WTC11 (cell line): Measurements from ENCODE around the gene EDN3. TPM values are rescaled to one million over a fixed set of nuclear protein-coding genes. Genes with fewer than 3 reads are reported as not detected.

Source experiments
- ATAC-seq: fragments of 200-7000 bp; cut with Tn5 transposase; 2 replicates; pipeline ENCODE4 v1.10.0; 2021; ENCODE audit warnings: mild to moderate bottlenecking, moderate library complexity
- CTCF ChIA-PET: fragments of 300-600 bp; sonication (Branson Sonifier 250); formaldehyde crosslinking; loops from one replicate; lab custom pipeline; 2021; ENCODE audit warnings: antibody characterized with exemption; lab: Charles Lee
- POLR2A ChIA-PET: fragments of 350-600 bp; sonication (Branson Sonifier 250); formaldehyde crosslinking; loops from one replicate; lab custom pipeline; 2021; ENCODE audit warnings: antibody characterized with exemption; lab: Charles Lee
- DNase-seq: peaks from one replicate; pipeline ENCODE4 v3.0.0; 2021; ENCODE audit warnings: low spot score
- H3K27ac Mint-ChIP-seq: 2 replicates; pipeline ENCODE4 v1.8.0; 2021; ENCODE audit warnings: mixed read lengths
- H3K27me3 Mint-ChIP-seq: 2 replicates; pipeline ENCODE4 v1.8.0; 2021; ENCODE audit warnings: low read depth, mild to moderate bottlenecking, moderate library complexity, mixed read lengths
- H3K36me3 Mint-ChIP-seq: 2 replicates; pipeline ENCODE4 v1.8.0; 2021; ENCODE audit warnings: mixed read lengths
- H3K4me1 Mint-ChIP-seq: 2 replicates; pipeline ENCODE4 v1.8.0; 2022; ENCODE audit warnings: mixed read lengths
- H3K4me3 Mint-ChIP-seq: 2 replicates; pipeline ENCODE4 v1.8.0; 2021; ENCODE audit warnings: mild to moderate bottlenecking, moderate library complexity, mixed read lengths
- H3K9me3 Mint-ChIP-seq: 2 replicates; pipeline ENCODE4 v1.8.0; 2021; ENCODE audit warnings: mixed read lengths
- ATF3 ChIP-seq: sonication (generic); formaldehyde crosslinking; conservative IDR thresholded peaks from 2 replicates; pipeline ENCODE4 v1.8.1; 2022; ENCODE audit warnings: mild to moderate bottlenecking, missing genetic modification reagents
- CTCF ChIP-seq: fragments of 200-600 bp; IDR thresholded peaks from 2 replicates; pipeline ENCODE4 v1.8.0; 2022; ENCODE audit warnings: antibody characterized with exemption
- E2F1 ChIP-seq: sonication (generic); formaldehyde crosslinking; IDR thresholded peaks from 2 replicates; pipeline ENCODE4 v1.8.0; 2022; ENCODE audit warnings: mild to moderate bottlenecking, missing genetic modification reagents
- ERG ChIP-seq: fragments of 250-450 bp; sonication (Bioruptor Pico); IDR thresholded peaks from 2 replicates; pipeline ENCODE4 v1.8.0; 2021; ENCODE audit warnings: mild to moderate bottlenecking
- GABPB1 ChIP-seq: sonication (generic); formaldehyde crosslinking; IDR thresholded peaks from 2 replicates; pipeline ENCODE4 v1.8.1; 2023; ENCODE audit warnings: mild to moderate bottlenecking, missing genetic modification reagents
- GTF2I ChIP-seq: fragments of 250-450 bp; sonication (Bioruptor Pico); conservative IDR thresholded peaks from 2 replicates; pipeline ENCODE4 v1.4.0; 2021; ENCODE audit warnings: mild to moderate bottlenecking
- IRF1 ChIP-seq: sonication (generic); formaldehyde crosslinking; IDR thresholded peaks from 2 replicates; pipeline ENCODE4 v1.8.0; 2023; ENCODE audit warnings: missing genetic modification reagents
- JAZF1 ChIP-seq: fragments of 250-450 bp; sonication (Bioruptor Pico); IDR thresholded peaks from 2 replicates; pipeline ENCODE4 v1.9.0; 2021; ENCODE audit warnings: moderate library complexity, mild to moderate bottlenecking, inconsistent platforms
- MYBL2 ChIP-seq: sonication (generic); formaldehyde crosslinking; IDR thresholded peaks from 2 replicates; pipeline ENCODE4 v1.8.1; 2023; ENCODE audit warnings: mild to moderate bottlenecking, moderate library complexity, missing genetic modification reagents
- NR3C1 ChIP-seq: sonication (generic); formaldehyde crosslinking; conservative IDR thresholded peaks from 2 replicates; pipeline ENCODE4 v1.8.1; 2023; ENCODE audit warnings: low read depth, mild to moderate bottlenecking, missing genetic modification reagents
- OVOL2 ChIP-seq: fragments of 250-450 bp; sonication (Bioruptor Pico); IDR thresholded peaks from 2 replicates; pipeline ENCODE4 v1.9.0; 2021; ENCODE audit warnings: mild to moderate bottlenecking, borderline replicate concordance
- RORB ChIP-seq: fragments of 250-450 bp; sonication (Bioruptor Pico); IDR thresholded peaks from 2 replicates; pipeline ENCODE4 v1.9.0; 2021; ENCODE audit warnings: mild to moderate bottlenecking
- USF1 ChIP-seq: sonication (generic); formaldehyde crosslinking; IDR thresholded peaks from 2 replicates; pipeline ENCODE4 v1.8.0; 2022; ENCODE audit warnings: mild to moderate bottlenecking, missing genetic modification reagents
- ZBTB21 ChIP-seq: sonication (generic); formaldehyde crosslinking; IDR thresholded peaks from 2 replicates; pipeline ENCODE4 v1.8.1; 2023; ENCODE audit warnings: mild to moderate bottlenecking, missing genetic modification reagents, borderline replicate concordance
- ZNF138 ChIP-seq: sonication (generic); formaldehyde crosslinking; conservative IDR thresholded peaks from 2 replicates; pipeline ENCODE4 v1.8.1; 2022; ENCODE audit warnings: mild to moderate bottlenecking, moderate library complexity, missing genetic modification reagents
- ZNF232 ChIP-seq: sonication (generic); formaldehyde crosslinking; IDR thresholded peaks from 2 replicates; pipeline ENCODE4 v1.8.0; 2022; ENCODE audit warnings: mild to moderate bottlenecking, missing genetic modification reagents
- ZNF317 ChIP-seq: sonication (generic); formaldehyde crosslinking; IDR thresholded peaks from 2 replicates; pipeline ENCODE4 v1.8.1; 2023; ENCODE audit warnings: low read depth, mild to moderate bottlenecking, moderate library complexity, missing genetic modification reagents, borderline replicate concordance
- ZNF425 ChIP-seq: fragments of 250-450 bp; sonication (Bioruptor Pico); conservative IDR thresholded peaks from 2 replicates; pipeline ENCODE4 v1.9.0; 2021; ENCODE audit warnings: mild to moderate bottlenecking
- ZNF671 ChIP-seq: fragments of 250-450 bp; sonication (Bioruptor Pico); IDR thresholded peaks from 2 replicates; pipeline ENCODE4 v1.8.0; 2021; ENCODE audit warnings: mild to moderate bottlenecking
- ZSCAN18 ChIP-seq: fragments of 250-450 bp; sonication (Bioruptor Pico); IDR thresholded peaks from 2 replicates; pipeline ENCODE4 v2.1.2; 2022; ENCODE audit warnings: mild to moderate bottlenecking, moderate library complexity
- total RNA-seq: library from RNA; stranded (reverse); gene quantifications from 3 replicates; pipeline ENCODE4 v1.2.3, GENCODE V29; 2021

EDN3 gene
- total RNA-seq, 1 experiment from 2014 or later = 0.13 TPM

GRCh38 chr20:59333951-59334350, 33.5 kb downstream of the EDN3 start (continued):
- no peak for TF ChIP-seq OVOL2
- no peak for TF ChIP-seq ZNF317 (CRISPR knock-in tag)

GRCh38 chr20:59334651-59335300, 34.4 kb downstream of the EDN3 start:
- TF ChIP-seq ZBTB21 (CRISPR knock-in tag) (no peak), IRF1 (CRISPR knock-in tag) (no peak), ZNF671 (CRISPR knock-in tag) (no peak), GTF2I (CRISPR knock-in tag) (no peak), MYBL2 (no peak)
- TF ChIP-seq, all 79 proteins: peak for 0
- ChIA-PET POLR2A (no interaction called here), CTCF (interaction anchor here (0.6 to 2.4 kb wide), 2 partner anchors 19 to 69 kb away, joined by 3 to 6 read pairs; no protein-coding TSS in a partner anchor)
- no peak overlapping the region for H3K27ac Mint-ChIP-seq
- H3K4me1 Mint-ChIP-seq = no peaks in the 10 kb centered on the region
- no peaks in the 10 kb centered on the region for H3K9me3 Mint-ChIP-seq
- DNase-seq = no peak
- no peak overlapping the region for H3K4me3 Mint-ChIP-seq
- ATAC-seq = no peak
- no peaks in the 10 kb centered on the region for H3K36me3 Mint-ChIP-seq
- peaks cover 2% of the 10 kb centered on the region; the same call in 1 of the 2 replicates for H3K27me3 Mint-ChIP-seq

- no peaks in the 10 kb centered on the region; the same call in 1 of the 2 replicates for H3K27me3 Mint-ChIP-seq
- ATAC-seq = no peak
- no peaks in the 10 kb centered on the region for H3K4me1 Mint-ChIP-seq
- H3K9me3 Mint-ChIP-seq = no peaks in the 10 kb centered on the region
- POLR2A ChIA-PET = no interaction called here
- TF ChIP-seq ZSCAN18 (CRISPR knock-in tag) = no peak
- no peak for TF ChIP-seq ZNF232 (CRISPR knock-in tag)
- no peak for TF ChIP-seq NR3C1 (CRISPR knock-in tag)
- TF ChIP-seq RORB = no peak
- TF ChIP-seq GABPB1 (CRISPR knock-in tag) = no peak
- TF ChIP-seq ATF3 = no peak
- no peak for TF ChIP-seq ZNF317 (CRISPR knock-in tag)
- CTCF ChIA-PET = no interaction called here
- no peak overlapping the region for H3K4me3 Mint-ChIP-seq
- no peaks in the 10 kb centered on the region for H3K36me3 Mint-ChIP-seq
- no peak for DNase-seq
- H3K27ac Mint-ChIP-seq = no peak overlapping the region
Observed at GRCh38 chr20:59335377-59335776, 35.0 kb downstream of the EDN3 start.

- no peaks in the 10 kb centered on the region for H3K9me3 Mint-ChIP-seq
- no peak overlapping the region for H3K4me3 Mint-ChIP-seq
- no peaks in the 10 kb centered on the region for H3K4me1 Mint-ChIP-seq
- no peaks in the 10 kb centered on the region; the same call in 1 of the 2 replicates for H3K27me3 Mint-ChIP-seq
- ChIA-PET CTCF (interaction anchor here (0.5 to 1.0 kb wide), 2 partner anchors 114 to 282 kb away, joined by 3 read pairs; no protein-coding TSS in a partner anchor), POLR2A (no interaction called here)
- H3K27ac Mint-ChIP-seq = no peak overlapping the region
- no peak for DNase-seq
- H3K36me3 Mint-ChIP-seq = no peaks in the 10 kb centered on the region
- ATAC-seq = no peak
- no peak for TF ChIP-seq USF1 (CRISPR knock-in tag)
- no peak for TF ChIP-seq JAZF1 (CRISPR knock-in tag)
- no peak for TF ChIP-seq ERG (CRISPR knock-in tag)
- no peak for TF ChIP-seq E2F1 (CRISPR knock-in tag)
- TF ChIP-seq ZNF425 (CRISPR knock-in tag) = no peak
- no peak for TF ChIP-seq CTCF
- no peak for TF ChIP-seq ZNF138 (CRISPR knock-in tag)
Observed at GRCh38 chr20:59336540-59336939, 36.1 kb downstream of the EDN3 start.
